H9 (cell line): ENCODE measurements around the gene CCDC68. TPM values are rescaled to one million over a fixed set of nuclear protein-coding genes. Genes with fewer than 3 reads are reported as not detected.

Experiments used
- DNase-seq: peaks from one replicate; pipeline ENCODE4 v3.0.0-alpha.2; 2017
- H2AFZ ChIP-seq: one replicate; pipeline ENCODE4 v1.6.1; 2013; ENCODE audit warnings: mild to moderate bottlenecking, low read length, control low read depth, moderate library complexity
- H2AK5ac ChIP-seq: 2 replicates; pipeline ENCODE4 v1.6.1; 2013; ENCODE audit warnings: low read length, control low read depth, mixed read lengths; ENCODE audit not compliant: insufficient read length
- H2BK120ac ChIP-seq: one replicate; pipeline ENCODE4 v1.6.1; 2013; ENCODE audit warnings: low read depth, mild to moderate bottlenecking, low read length, control low read depth, inconsistent platforms; ENCODE audit not compliant: poor library complexity, severe bottlenecking
- H2BK12ac ChIP-seq: 2 replicates; pipeline ENCODE4 v1.6.1; 2013; ENCODE audit warnings: low read length, control low read depth, mixed read lengths, low read depth; ENCODE audit not compliant: insufficient read length
- H2BK15ac ChIP-seq: 2 replicates; pipeline ENCODE4 v1.6.1; 2013; ENCODE audit warnings: low read depth, low read length, control low read depth
- H2BK20ac ChIP-seq: one replicate; pipeline ENCODE4 v1.6.1; 2013; ENCODE audit warnings: low read depth, mild to moderate bottlenecking, low read length, control low read depth, inconsistent platforms; ENCODE audit not compliant: poor library complexity, severe bottlenecking
- H2BK5ac ChIP-seq: 2 replicates; pipeline ENCODE4 v1.6.1; 2013; ENCODE audit warnings: low read length, control low read depth, mixed read lengths; ENCODE audit not compliant: insufficient read length
- H3K14ac ChIP-seq: 2 replicates; pipeline ENCODE4 v1.6.1; 2013; ENCODE audit warnings: low read length, control low read depth; ENCODE audit not compliant: insufficient read depth
- H3K18ac ChIP-seq: 2 replicates; pipeline ENCODE4 v1.6.1; 2013; ENCODE audit warnings: low read depth, mild to moderate bottlenecking, mixed read lengths, low read length, control low read depth; ENCODE audit not compliant: insufficient read length
- H3K23ac ChIP-seq: 2 replicates; pipeline ENCODE4 v1.6.1; 2013; ENCODE audit warnings: low read length, control low read depth, mixed read lengths, low read depth; ENCODE audit not compliant: insufficient read length
- H3K23me2 ChIP-seq: 2 replicates; pipeline ENCODE4 v1.6.1; 2013; ENCODE audit warnings: low read depth, mild to moderate bottlenecking, mixed read lengths, low read length, control low read depth; ENCODE audit not compliant: insufficient read length, poor library complexity, severe bottlenecking
- H3K27ac ChIP-seq: 2 replicates; pipeline ENCODE4 v1.5.1; 2013; ENCODE audit warnings: low read length, control low read depth, mixed read lengths, low read depth; ENCODE audit not compliant: insufficient read length
- H3K27me3 ChIP-seq: 2 replicates; pipeline ENCODE4 v1.6.1; 2013; ENCODE audit warnings: low read length, control low read depth, inconsistent platforms; ENCODE audit not compliant: insufficient read depth
- H3K4ac ChIP-seq: 2 replicates; pipeline ENCODE4 v1.6.1; 2013; ENCODE audit warnings: low read depth, mild to moderate bottlenecking, control low read depth, inconsistent platforms, low read length, moderate library complexity
- H3K4me1 ChIP-seq: 2 replicates; pipeline ENCODE4 v1.6.1; 2013; ENCODE audit warnings: low read length, control low read depth, inconsistent platforms; ENCODE audit not compliant: insufficient read depth
- H3K4me2 ChIP-seq: 2 replicates; pipeline ENCODE4 v1.6.1; 2013; ENCODE audit warnings: low read length, control low read depth, mixed read lengths; ENCODE audit not compliant: insufficient read length, insufficient read depth
- H3K56ac ChIP-seq: 2 replicates; pipeline ENCODE4 v1.6.1; 2013; ENCODE audit warnings: low read depth, mild to moderate bottlenecking, mixed read lengths, low read length, control low read depth; ENCODE audit not compliant: insufficient read length
- H3K79me1 ChIP-seq: 2 replicates; pipeline ENCODE4 v1.6.1; 2013; ENCODE audit warnings: low read depth, mild to moderate bottlenecking, moderate library complexity, low read length, control low read depth, inconsistent platforms; ENCODE audit not compliant: insufficient read depth, poor library complexity, severe bottlenecking
- H3K79me2 ChIP-seq: 2 replicates; pipeline ENCODE4 v1.6.1; 2013; ENCODE audit warnings: low read length, control low read depth, inconsistent platforms; ENCODE audit not compliant: insufficient read depth
- H3K9ac ChIP-seq: 2 replicates; pipeline ENCODE4 v1.6.1; 2013; ENCODE audit warnings: low read length, control low read depth, mixed read lengths; ENCODE audit not compliant: insufficient read length; ENCODE audit errors: extremely low read depth
- H3K9me3 ChIP-seq: one replicate; pipeline ENCODE4 v1.6.1; 2013; ENCODE audit warnings: low read depth, low read length, inconsistent platforms; ENCODE audit not compliant: control insufficient read depth
- H3T11ph ChIP-seq: one replicate; pipeline ENCODE4 v1.6.1; 2013; ENCODE audit warnings: mild to moderate bottlenecking, low read length, control low read depth, inconsistent platforms
- H4K20me1 ChIP-seq: one replicate; pipeline ENCODE4 v1.6.1; 2013; ENCODE audit not compliant: control insufficient read depth, insufficient read length, insufficient read depth
- H4K5ac ChIP-seq: 2 replicates; pipeline ENCODE4 v1.6.1; 2013; ENCODE audit warnings: low read depth, mild to moderate bottlenecking, mixed read lengths, low read length, control low read depth; ENCODE audit not compliant: insufficient read length
- H4K8ac ChIP-seq: replicated peaks from 2 replicates; pipeline ENCODE4 v1.6.1; 2013; ENCODE audit warnings: low read length, control low read depth, mixed read lengths, low read depth; ENCODE audit not compliant: insufficient read length
- H4K91ac ChIP-seq: 2 replicates; pipeline ENCODE4 v1.6.1; 2013; ENCODE audit warnings: low read depth, mild to moderate bottlenecking, moderate library complexity, mixed read lengths, low read length, control low read depth; ENCODE audit not compliant: insufficient read length
- H3K27ac Mint-ChIP-seq, 3 experiments: 2 replicates in 2 of 3; 3 replicates in 1 of 3; pipeline ENCODE4 v1.8.0; 2020 to 2021; ENCODE audit warnings: mixed read lengths in 3 of 3, mild to moderate bottlenecking in 1 of 3, moderate library complexity in 1 of 3
- H3K27me3 Mint-ChIP-seq: 2 replicates; pipeline ENCODE4 v1.8.0; 2021; ENCODE audit warnings: low read depth, mild to moderate bottlenecking, moderate library complexity, mixed read lengths
- H3K36me3 Mint-ChIP-seq, 3 experiments: 2 replicates in 2 of 3; 3 replicates in 1 of 3; pipeline ENCODE4 v1.8.0; 2020 to 2021; ENCODE audit warnings: low read depth in 3 of 3, mixed read lengths in 3 of 3; ENCODE audit not compliant: insufficient read depth in 1 of 3
- H3K4me1 Mint-ChIP-seq, 2 experiments: 2 replicates each; pipeline ENCODE4 v1.8.0; 2020; ENCODE audit warnings: mixed read lengths in 2 of 2
- H3K4me3 Mint-ChIP-seq, 2 experiments: 2 replicates in 1 of 2; 3 replicates in 1 of 2; pipeline ENCODE4 v1.8.0; 2020 to 2021; ENCODE audit warnings: mild to moderate bottlenecking in 2 of 2, mixed read lengths in 2 of 2, moderate library complexity in 1 of 2
- H3K9me3 Mint-ChIP-seq, 2 experiments: 2 replicates in 1 of 2; 3 replicates in 1 of 2; pipeline ENCODE4 v1.8.0; 2020; ENCODE audit warnings: mild to moderate bottlenecking in 2 of 2, mixed read lengths in 2 of 2, moderate library complexity in 1 of 2
- CTCF ChIP-seq: fragments of 200-600 bp; sonication (generic); conservative IDR thresholded peaks from 3 replicates; pipeline ENCODE4 v1.8.0; 2021; ENCODE audit warnings: antibody characterized with exemption, mild to moderate bottlenecking
- WGBS: extraction: QIAGEN DNeasy Blood & Tissue Kit; methylation state at CpG from one replicate; pipeline ENCODE4 v1.1.7; 2013; ENCODE audit warnings: missing lambda C conversion rate, low lambda C conversion rate, mixed read lengths; ENCODE audit not compliant: insufficient read length; ENCODE audit errors: extremely low coverage; 5-methylcytosine and 5-hydroxymethylcytosine counted together
- total RNA-seq: library from RNA; stranded (reverse); gene quantifications from 2 replicates; pipeline ENCODE4 v1.2.1, GENCODE V29; 2021

The CCDC68 gene
- total RNA-seq, 1 experiment from 2014 or later = not detected

DNA sequence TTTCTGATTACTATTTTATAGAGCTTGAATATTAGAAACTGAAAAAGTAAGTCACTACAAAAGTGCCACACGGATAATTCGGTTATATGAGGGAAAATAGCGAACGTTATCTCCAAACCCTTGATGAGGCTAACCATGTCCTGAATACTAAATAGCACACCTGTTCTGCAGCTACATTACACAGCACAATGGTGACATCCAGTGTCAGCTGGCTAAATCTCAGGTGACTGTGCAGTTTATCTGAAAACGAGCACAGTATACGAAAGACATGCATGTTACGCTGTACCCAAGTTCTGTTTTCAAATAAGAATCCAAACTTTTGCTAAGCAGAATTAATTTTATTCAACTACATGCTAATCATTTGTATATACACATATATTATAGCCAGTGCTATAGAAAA lies 9.0 kb downstream of the CCDC68 start:
- no peak for DNase-seq
- no CpG with 5 or more reads among the region's 7 CpGs for WGBS
- Histone ChIP-seq H3T11ph (no peak overlapping the region), H2BK120ac (no peak overlapping the region), H3K9me3 (no peaks in the 10 kb centered on the region), H3K23ac (no peak overlapping the region), H3K9ac (no peak overlapping the region), H2BK15ac (no peak overlapping the region), H4K8ac (no peak overlapping the region), H2BK12ac (no peak overlapping the region), H2AK5ac (no peak overlapping the region), H3K23me2 (no peaks in the 10 kb centered on the region), H3K18ac (no peak overlapping the region), H3K4me1 (no peaks in the 10 kb centered on the region), H3K4me2 (no peak overlapping the region), H3K79me1 (no peaks in the 10 kb centered on the region), H3K27ac (no peak overlapping the region), H3K79me2 (no peaks in the 10 kb centered on the region), H3K27me3 (no peaks in the 10 kb centered on the region), H3K56ac (no peak overlapping the region), H4K20me1 (no peaks in the 10 kb centered on the region), H2BK20ac (no peak overlapping the region), H2BK5ac (no peak overlapping the region), H2AFZ (no peak overlapping the region), H4K5ac (no peak overlapping the region), H3K4ac (no peak overlapping the region), H3K14ac (no peak overlapping the region), H4K91ac (no peak overlapping the region)
- no peak overlapping the region for H3K27ac Mint-ChIP-seq
- H3K4me3 Mint-ChIP-seq = no peak overlapping the region
- TF ChIP-seq CTCF = peak; percentile 45; the same call in 2 of the 3 replicates
- H3K36me3 Mint-ChIP-seq = no peaks in the 10 kb centered on the region
- no peaks in the 10 kb centered on the region for H3K9me3 Mint-ChIP-seq
- no peaks in the 10 kb centered on the region for H3K27me3 Mint-ChIP-seq
- peaks cover 0 to 3% of the 10 kb centered on the region in 2 experiments; a peak in 1 of 4 replicates for H3K4me1 Mint-ChIP-seq
